ENCODE results near the gene ACE. TPM values are rescaled to one million over a fixed set of nuclear protein-coding genes. Genes with fewer than 3 reads are reported as not detected.

The ACE gene
- total and polyA plus RNA-seq, 2 experiments from 2014 or later: 0.82 to 9.1 TPM

- no peak for TF ChIP-seq ZNF462 (CRISPR knock-in tag; IDR thresholded peaks at IDR 0.05)
- TF ChIP-seq REST (IDR thresholded peaks at IDR 0.05; ENCODE audit: unreplicated experiment): no peak
- TF ChIP-seq NANOG (IDR thresholded peaks at IDR 0.05; ENCODE audit: borderline replicate concordance): no peak
- TF ChIP-seq JUNB (IDR thresholded peaks at IDR 0.05; ENCODE audit: unreplicated experiment): no peak
- no peak for TF ChIP-seq CTCF (conservative IDR thresholded peaks at IDR 0.05; ENCODE audit: low read depth in 2 of 2)
- no peak for TF ChIP-seq STAT1 (IDR thresholded peaks at IDR 0.05; ENCODE audit: unreplicated experiment)
These were observed 54.4 kb downstream of the ACE start (continued) for GRCh38 chr17:63531022-63531965.
